ENCODE data around the gene HSPA6. TPM values are rescaled to one million over a fixed set of nuclear protein-coding genes. Genes with fewer than 3 reads are reported as not detected.

Gene HSPA6
- total RNA-seq, 3 donors from 2014 or later (not counting 1 experiment from before 2014, with no cell fraction given): 5.8 to 6.5 (median 6.0) TPM

GRCh38 chr1:161502181-161502580, 22.2 kb upstream of the HSPA6 start:
- TF ChIP-seq CTCF (IDR thresholded peaks at IDR 0.05): no peak
- H3K36me3 ChIP-seq (ENCODE audit: control insufficient read depth, insufficient read depth, low read length): no peaks in the 10 kb centered on the region
- WGBS (ENCODE audit: insufficient coverage): 94% methylated on average over 4 of the region's 4 CpGs
- no peak for ATAC-seq
- no peaks in the 10 kb centered on the region for H3K9me3 ChIP-seq (ENCODE audit: control insufficient read depth, insufficient read depth, low read length)
- H3K36me3 Mint-ChIP-seq: no peaks in the 10 kb centered on the region
- H3K4me1 Mint-ChIP-seq: peaks cover 15 to 17% of the 10 kb centered on the region in 2 donors
- intact Hi-C loops (cut with micrococcal nuclease): no loop called here
- H3K27me3 ChIP-seq (ENCODE audit: control insufficient read depth, insufficient read depth, low read length): no peaks in the 10 kb centered on the region
- peaks cover 9 to 17% of the 10 kb centered on the region in 2 donors for H3K27me3 Mint-ChIP-seq (ENCODE audit: low read depth in 2 of 2)
- no peaks in the 10 kb centered on the region for H3K9me3 Mint-ChIP-seq
- H3K27ac Mint-ChIP-seq: no peak overlapping the region
- no peak overlapping the region for H3K4me3 ChIP-seq (ENCODE audit: low read length)
- peaks cover 8% of the 10 kb centered on the region for H3K4me1 ChIP-seq (ENCODE audit: control insufficient read depth, insufficient read depth, low read length)
- H3K4me3 Mint-ChIP-seq: no peak overlapping the region
- H3K27ac ChIP-seq (ENCODE audit: low read length): no peak overlapping the region
- DNase-seq: no peak

- Histone ChIP-seq H3K9me3 (ENCODE audit: control insufficient read depth, insufficient read depth, low read length) (no peaks in the 10 kb centered on the region), H3K4me3 (ENCODE audit: low read length) (no peak overlapping the region), H3K36me3 (ENCODE audit: control insufficient read depth, insufficient read depth, low read length) (no peaks in the 10 kb centered on the region), H3K27me3 (ENCODE audit: control insufficient read depth, insufficient read depth, low read length) (no peaks in the 10 kb centered on the region), H3K27ac (ENCODE audit: low read length) (no peak overlapping the region), H3K4me1 (ENCODE audit: control insufficient read depth, insufficient read depth, low read length) (peaks cover 8% of the 10 kb centered on the region)
- H3K4me1 Mint-ChIP-seq: peaks cover 15 to 17% of the 10 kb centered on the region in 2 donors
- peaks cover 7 to 17% of the 10 kb centered on the region in 2 donors for H3K27me3 Mint-ChIP-seq (ENCODE audit: low read depth in 2 of 2)
- ATAC-seq (no peak), DNase-seq (no peak)
- intact Hi-C loops (cut with micrococcal nuclease): no loop called here
- no peaks in the 10 kb centered on the region for H3K9me3 Mint-ChIP-seq
- H3K4me3 Mint-ChIP-seq: no peak overlapping the region
- H3K36me3 Mint-ChIP-seq: no peaks in the 10 kb centered on the region
- no peak for TF ChIP-seq CTCF (IDR thresholded peaks at IDR 0.05)
- no peak overlapping the region for H3K27ac Mint-ChIP-seq
- 100% methylated on average over 1 of the region's 1 CpG for WGBS (ENCODE audit: insufficient coverage)
Observed at GRCh38 chr1:161502641-161503393, 21.5 kb upstream of the HSPA6 start.

GRCh38 chr1:161503394-161503748, 21.0 kb upstream of the HSPA6 start:
- Histone ChIP-seq H3K4me3 (ENCODE audit: low read length) (no peak overlapping the region), H3K27ac (ENCODE audit: low read length) (no peak overlapping the region), H3K27me3 (ENCODE audit: control insufficient read depth, insufficient read depth, low read length) (no peaks in the 10 kb centered on the region), H3K4me1 (ENCODE audit: control insufficient read depth, insufficient read depth, low read length) (peaks cover 8% of the 10 kb centered on the region), H3K36me3 (ENCODE audit: control insufficient read depth, insufficient read depth, low read length) (no peaks in the 10 kb centered on the region), H3K9me3 (ENCODE audit: control insufficient read depth, insufficient read depth, low read length) (no peaks in the 10 kb centered on the region)
- no peak for TF ChIP-seq CTCF (IDR thresholded peaks at IDR 0.05)
- no peak for ATAC-seq
- Mint-ChIP-seq H3K36me3 (no peaks in the 10 kb centered on the region), H3K27me3 (ENCODE audit: low read depth in 2 of 2) (peaks cover 7 to 17% of the 10 kb centered on the region in 2 donors), H3K9me3 (no peaks in the 10 kb centered on the region), H3K4me3 (no peak overlapping the region), H3K4me1 (peaks cover 15 to 17% of the 10 kb centered on the region in 2 donors), H3K27ac (no peak overlapping the region)
- DNase-seq: no peak
- intact Hi-C loops (cut with micrococcal nuclease): no loop called here

- Mint-ChIP-seq H3K9me3 (no peaks in the 10 kb centered on the region), H3K4me1 (peaks cover 0 to 6% of the 10 kb centered on the region in 2 donors), H3K4me3 (no peak overlapping the region), H3K27me3 (ENCODE audit: low read depth in 2 of 2) (peaks cover 7 to 16% of the 10 kb centered on the region in 2 donors), H3K36me3 (no peaks in the 10 kb centered on the region), H3K27ac (no peak overlapping the region)
- Histone ChIP-seq H3K27ac (ENCODE audit: low read length) (no peak overlapping the region), H3K4me3 (ENCODE audit: low read length) (no peak overlapping the region), H3K27me3 (ENCODE audit: control insufficient read depth, insufficient read depth, low read length) (no peaks in the 10 kb centered on the region), H3K4me1 (ENCODE audit: control insufficient read depth, insufficient read depth, low read length) (peaks cover 4% of the 10 kb centered on the region), H3K9me3 (ENCODE audit: control insufficient read depth, insufficient read depth, low read length) (no peaks in the 10 kb centered on the region), H3K36me3 (ENCODE audit: control insufficient read depth, insufficient read depth, low read length) (no peaks in the 10 kb centered on the region)
- ATAC-seq (no peak), DNase-seq (no peak)
- 98% methylated on average over 6 of the region's 6 CpGs for WGBS (ENCODE audit: insufficient coverage)
- intact Hi-C loops (cut with micrococcal nuclease): no loop called here
- no peak for TF ChIP-seq CTCF (IDR thresholded peaks at IDR 0.05)
Observed at GRCh38 chr1:161505686-161506085, 18.7 kb upstream of the HSPA6 start.
